HepG2 (cell line): ENCODE measurements around the gene KPNB1. TPM values are rescaled to one million over a fixed set of nuclear protein-coding genes. Genes with fewer than 3 reads are reported as not detected.

Experiments
- BCL6 ChIP-seq: IDR thresholded peaks from 2 replicates; pipeline ENCODE4 v1.6.1; 2016; ENCODE audit warnings: missing genetic modification reagents, missing compliant biosample characterization
- HDAC2 ChIP-seq: sonication (generic); formaldehyde crosslinking; IDR thresholded peaks from 2 replicates; pipeline ENCODE4 v1.4.0; 2020; ENCODE audit warnings: missing genetic modification reagents
- HOXD1 ChIP-seq: sonication (generic); formaldehyde crosslinking; IDR thresholded peaks from 2 replicates; pipeline ENCODE4 v1.5.0; 2020; ENCODE audit warnings: missing genetic modification reagents
- MXD4 ChIP-seq: IDR thresholded peaks from 2 replicates; pipeline ENCODE4 v1.6.1; 2016; ENCODE audit warnings: mild to moderate bottlenecking, missing biosample characterization, missing genetic modification reagents
- NFYB ChIP-seq: sonication (generic); formaldehyde crosslinking; IDR thresholded peaks from 2 replicates; pipeline ENCODE4 v1.4.0; 2020; ENCODE audit warnings: missing genetic modification reagents
- NONO ChIP-seq, 2 experiments: fragments of 450-650 bp in 1 of 2; sonication (generic) in 1 of 2; formaldehyde crosslinking in 1 of 2; IDR thresholded peaks in 1 of 2; conservative IDR thresholded peaks in 1 of 2; 2 replicates each; pipeline versions ENCODE4 v1.6.1 to v1.8.0; 2017 to 2022; ENCODE audit warnings: mild to moderate bottlenecking in 1 of 2, missing genetic modification reagents in 1 of 2, moderate library complexity in 1 of 2
- POLR2A ChIP-seq, 2 experiments: IDR thresholded peaks; 2 replicates each; pipeline ENCODE4 v1.6.1; 2011; ENCODE audit warnings: low read depth in 2 of 2, low read length in 2 of 2, mild to moderate bottlenecking in 1 of 2, moderate library complexity in 1 of 2; ENCODE audit not compliant: insufficient read depth in 1 of 2
- SATB2 ChIP-seq: sonication (generic); formaldehyde crosslinking; IDR thresholded peaks from 2 replicates; pipeline ENCODE4 v1.5.0; 2020; ENCODE audit warnings: missing genetic modification reagents
- SMAD3 ChIP-seq: sonication (generic); formaldehyde crosslinking; IDR thresholded peaks from 2 replicates; pipeline ENCODE4 v1.4.0; 2020; ENCODE audit warnings: missing genetic modification reagents
- TOPORS ChIP-seq: sonication (generic); formaldehyde crosslinking; IDR thresholded peaks from 2 replicates; pipeline ENCODE4 v1.8.0; 2023; ENCODE audit warnings: mild to moderate bottlenecking, missing genetic modification reagents
- ZNF256 ChIP-seq: sonication (generic); formaldehyde crosslinking; conservative IDR thresholded peaks from 2 replicates; pipeline ENCODE4 v1.4.0; 2020; ENCODE audit warnings: missing genetic modification reagents
- ZNF260 ChIP-seq: sonication (generic); formaldehyde crosslinking; IDR thresholded peaks from 2 replicates; pipeline ENCODE4 v1.4.0; 2020; ENCODE audit warnings: missing genetic modification reagents, low read depth, mild to moderate bottlenecking, borderline replicate concordance
- ZNF652 ChIP-seq: IDR thresholded peaks from 2 replicates; pipeline ENCODE4 v1.6.1; 2016; ENCODE audit warnings: low read depth, borderline replicate concordance
- polyA plus RNA-seq, 8 experiments: library from polyadenylated mRNA; depleted of rRNA in 3 of 8; stranded (reverse) in 7 of 8; unstranded in 1 of 8; fragments of >200 nt; fragmentation: Illumina TruSeq in 4 of 8; extraction: Trizol in 4 of 8; gene quantifications; 2 replicates each; pipeline versions ENCODE4 v1.2.1 to v1.2.3, GENCODE V29; 2011 to 2016; ENCODE audit warnings: low read depth in 4 of 8, missing spikeins in 1 of 8, mixed read lengths in 1 of 8; ENCODE audit not compliant: insufficient read depth in 1 of 8
- total RNA-seq, 5 experiments: library from RNA; depleted of rRNA; stranded (reverse); fragments of >200 nt; fragmentation: Illumina TruSeq; extraction: Trizol; gene quantifications; 2 replicates each; pipeline ENCODE4 v1.2.3, GENCODE V29; 2016; ENCODE audit warnings: low read depth in 1 of 5
- TF ChIP-seq, protein P1 (sequence below): sonication (generic); formaldehyde crosslinking; IDR thresholded peaks from 2 replicates; pipeline ENCODE4 v1.4.0; 2020; ENCODE audit warnings: missing genetic modification reagents
- TF ChIP-seq, protein P2 (sequence below): sonication (generic); formaldehyde crosslinking; IDR thresholded peaks from 2 replicates; pipeline ENCODE4 v1.5.1; 2020; ENCODE audit warnings: missing genetic modification reagents, mild to moderate bottlenecking, borderline replicate concordance
- TF ChIP-seq, protein P3 (sequence below): sonication (generic); formaldehyde crosslinking; IDR thresholded peaks from 2 replicates; pipeline ENCODE4 v1.4.0; 2020; ENCODE audit warnings: missing genetic modification reagents

KPNB1 gene
- total and polyA plus RNA-seq, 2 of the 13 experiments (the other 11 are each of a cell fraction or from before 2014, with no cell fraction given): 164 to 424 TPM

DNA sequence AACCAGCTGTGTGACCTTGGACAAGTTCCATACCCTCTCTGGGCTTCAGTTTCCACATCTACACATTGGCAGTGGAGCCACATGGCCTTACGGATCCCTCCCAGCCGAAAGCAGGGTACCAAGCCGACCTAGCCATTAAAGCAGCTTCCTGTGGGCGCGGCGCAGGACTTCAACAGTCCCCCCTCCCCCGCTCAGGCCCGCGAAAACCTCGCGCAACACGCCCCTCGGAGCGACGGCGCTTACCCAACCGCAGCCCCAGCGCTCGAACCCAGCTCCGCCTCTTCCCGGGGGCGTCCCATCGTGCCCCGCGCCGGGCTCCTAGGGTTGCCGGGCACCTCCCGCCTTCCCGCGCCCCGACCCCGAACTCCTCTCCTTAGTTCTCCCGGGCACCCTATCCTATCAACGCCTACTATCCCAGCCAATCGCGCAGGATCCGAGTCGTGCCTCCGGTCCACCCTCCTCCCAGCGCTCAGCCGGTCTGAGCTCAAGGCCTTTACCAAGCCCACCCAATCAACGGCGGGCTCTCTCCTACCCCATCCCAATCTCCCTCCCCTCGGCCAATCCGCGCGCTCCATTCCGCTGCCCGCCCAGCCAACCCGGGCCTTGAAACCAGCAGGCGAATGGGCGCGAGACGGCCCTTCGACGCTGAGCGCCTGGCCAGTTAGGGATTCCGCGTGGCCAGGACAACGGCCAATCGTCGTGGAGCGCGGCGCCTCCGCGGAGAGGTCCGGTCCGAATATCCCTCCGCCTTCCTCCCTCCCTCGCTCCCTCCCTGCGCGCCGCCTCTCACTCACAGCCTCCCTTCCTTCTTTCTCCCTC is at the start of gene KPNB1 (continued):
- TF ChIP-seq, protein P1, sequence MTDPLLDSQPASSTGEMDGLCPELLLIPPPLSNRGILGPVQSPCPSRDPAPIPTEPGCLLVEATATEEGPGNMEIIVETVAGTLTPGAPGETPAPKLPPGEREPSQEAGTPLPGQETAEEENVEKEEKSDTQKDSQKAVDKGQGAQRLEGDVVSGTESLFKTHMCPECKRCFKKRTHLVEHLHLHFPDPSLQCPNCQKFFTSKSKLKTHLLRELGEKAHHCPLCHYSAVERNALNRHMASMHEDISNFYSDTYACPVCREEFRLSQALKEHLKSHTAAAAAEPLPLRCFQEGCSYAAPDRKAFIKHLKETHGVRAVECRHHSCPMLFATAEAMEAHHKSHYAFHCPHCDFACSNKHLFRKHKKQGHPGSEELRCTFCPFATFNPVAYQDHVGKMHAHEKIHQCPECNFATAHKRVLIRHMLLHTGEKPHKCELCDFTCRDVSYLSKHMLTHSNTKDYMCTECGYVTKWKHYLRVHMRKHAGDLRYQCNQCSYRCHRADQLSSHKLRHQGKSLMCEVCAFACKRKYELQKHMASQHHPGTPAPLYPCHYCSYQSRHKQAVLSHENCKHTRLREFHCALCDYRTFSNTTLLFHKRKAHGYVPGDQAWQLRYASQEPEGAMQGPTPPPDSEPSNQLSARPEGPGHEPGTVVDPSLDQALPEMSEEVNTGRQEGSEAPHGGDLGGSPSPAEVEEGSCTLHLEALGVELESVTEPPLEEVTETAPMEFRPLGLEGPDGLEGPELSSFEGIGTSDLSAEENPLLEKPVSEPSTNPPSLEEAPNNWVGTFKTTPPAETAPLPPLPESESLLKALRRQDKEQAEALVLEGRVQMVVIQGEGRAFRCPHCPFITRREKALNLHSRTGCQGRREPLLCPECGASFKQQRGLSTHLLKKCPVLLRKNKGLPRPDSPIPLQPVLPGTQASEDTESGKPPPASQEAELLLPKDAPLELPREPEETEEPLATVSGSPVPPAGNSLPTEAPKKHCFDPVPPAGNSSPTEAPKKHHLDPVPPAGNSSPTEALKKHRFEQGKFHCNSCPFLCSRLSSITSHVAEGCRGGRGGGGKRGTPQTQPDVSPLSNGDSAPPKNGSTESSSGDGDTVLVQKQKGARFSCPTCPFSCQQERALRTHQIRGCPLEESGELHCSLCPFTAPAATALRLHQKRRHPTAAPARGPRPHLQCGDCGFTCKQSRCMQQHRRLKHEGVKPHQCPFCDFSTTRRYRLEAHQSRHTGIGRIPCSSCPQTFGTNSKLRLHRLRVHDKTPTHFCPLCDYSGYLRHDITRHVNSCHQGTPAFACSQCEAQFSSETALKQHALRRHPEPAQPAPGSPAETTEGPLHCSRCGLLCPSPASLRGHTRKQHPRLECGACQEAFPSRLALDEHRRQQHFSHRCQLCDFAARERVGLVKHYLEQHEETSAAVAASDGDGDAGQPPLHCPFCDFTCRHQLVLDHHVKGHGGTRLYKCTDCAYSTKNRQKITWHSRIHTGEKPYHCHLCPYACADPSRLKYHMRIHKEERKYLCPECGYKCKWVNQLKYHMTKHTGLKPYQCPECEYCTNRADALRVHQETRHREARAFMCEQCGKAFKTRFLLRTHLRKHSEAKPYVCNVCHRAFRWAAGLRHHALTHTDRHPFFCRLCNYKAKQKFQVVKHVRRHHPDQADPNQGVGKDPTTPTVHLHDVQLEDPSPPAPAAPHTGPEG: no peak
- TF ChIP-seq NONO (IDR thresholded peaks at IDR 0.05) (no peak), NONO (CRISPR knock-in tag; conservative IDR thresholded peaks at IDR 0.05) (peak; percentile 86), HOXD1 (CRISPR knock-in tag) (peak; percentile 73), SMAD3 (CRISPR knock-in tag) (no peak; the same call in 1 of the 2 replicates), ZNF260 (CRISPR knock-in tag) (no peak), BCL6 (CRISPR knock-in tag) (peak; percentile 70), POLR2A (IDR thresholded peaks at IDR 0.05; ENCODE audit: insufficient read depth in 1 of 2, low read depth in 2 of 2, low read length in 2 of 2) (peak; percentile 56 to 77), MXD4 (CRISPR knock-in tag) (peak; percentile 72), NFYB (CRISPR knock-in tag) (peak; percentile 98), ZNF256 (CRISPR knock-in tag) (0 out of 2 replicates have a peak, but pooled peaks have one; percentile 22), SATB2 (CRISPR knock-in tag) (0 out of 2 replicates have a peak, but pooled peaks have one; percentile 34), TOPORS (CRISPR knock-in tag) (peak; percentile 36; the same call in 1 of the 2 replicates), ZNF652 (CRISPR knock-in tag) (peak; percentile 27; the same call in 1 of the 2 replicates), HDAC2 (CRISPR knock-in tag) (peak; percentile 82; the same call in 1 of the 2 replicates)
- TF ChIP-seq, protein P2, sequence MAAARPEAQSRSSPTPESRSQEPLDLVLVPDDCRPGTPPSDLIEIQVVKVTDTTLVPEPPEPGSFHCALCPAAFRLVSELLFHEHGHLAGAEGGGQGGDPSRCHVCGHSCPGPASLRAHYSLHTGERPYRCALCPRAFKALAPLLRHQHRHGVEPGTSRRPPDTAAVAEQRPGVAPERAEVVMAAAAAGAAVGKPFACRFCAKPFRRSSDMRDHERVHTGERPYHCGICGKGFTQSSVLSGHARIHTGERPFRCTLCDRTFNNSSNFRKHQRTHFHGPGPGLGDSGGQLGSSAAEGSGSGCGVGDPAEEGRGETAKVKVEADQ (CRISPR knock-in tag): no peak; the same call in 1 of the 2 replicates
- TF ChIP-seq, protein P3, sequence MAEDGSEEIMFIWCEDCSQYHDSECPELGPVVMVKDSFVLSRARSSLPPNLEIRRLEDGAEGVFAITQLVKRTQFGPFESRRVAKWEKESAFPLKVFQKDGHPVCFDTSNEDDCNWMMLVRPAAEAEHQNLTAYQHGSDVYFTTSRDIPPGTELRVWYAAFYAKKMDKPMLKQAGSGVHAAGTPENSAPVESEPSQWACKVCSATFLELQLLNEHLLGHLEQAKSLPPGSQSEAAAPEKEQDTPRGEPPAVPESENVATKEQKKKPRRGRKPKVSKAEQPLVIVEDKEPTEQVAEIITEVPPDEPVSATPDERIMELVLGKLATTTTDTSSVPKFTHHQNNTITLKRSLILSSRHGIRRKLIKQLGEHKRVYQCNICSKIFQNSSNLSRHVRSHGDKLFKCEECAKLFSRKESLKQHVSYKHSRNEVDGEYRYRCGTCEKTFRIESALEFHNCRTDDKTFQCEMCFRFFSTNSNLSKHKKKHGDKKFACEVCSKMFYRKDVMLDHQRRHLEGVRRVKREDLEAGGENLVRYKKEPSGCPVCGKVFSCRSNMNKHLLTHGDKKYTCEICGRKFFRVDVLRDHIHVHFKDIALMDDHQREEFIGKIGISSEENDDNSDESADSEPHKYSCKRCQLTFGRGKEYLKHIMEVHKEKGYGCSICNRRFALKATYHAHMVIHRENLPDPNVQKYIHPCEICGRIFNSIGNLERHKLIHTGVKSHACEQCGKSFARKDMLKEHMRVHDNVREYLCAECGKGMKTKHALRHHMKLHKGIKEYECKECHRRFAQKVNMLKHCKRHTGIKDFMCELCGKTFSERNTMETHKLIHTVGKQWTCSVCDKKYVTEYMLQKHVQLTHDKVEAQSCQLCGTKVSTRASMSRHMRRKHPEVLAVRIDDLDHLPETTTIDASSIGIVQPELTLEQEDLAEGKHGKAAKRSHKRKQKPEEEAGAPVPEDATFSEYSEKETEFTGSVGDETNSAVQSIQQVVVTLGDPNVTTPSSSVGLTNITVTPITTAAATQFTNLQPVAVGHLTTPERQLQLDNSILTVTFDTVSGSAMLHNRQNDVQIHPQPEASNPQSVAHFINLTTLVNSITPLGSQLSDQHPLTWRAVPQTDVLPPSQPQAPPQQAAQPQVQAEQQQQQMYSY (CRISPR knock-in tag): no peak; the same call in none of the 2 replicates
